K562 (cell line): Measurements from ENCODE around the gene MINK1. TPM values are rescaled to one million over a fixed set of nuclear protein-coding genes. Genes with fewer than 3 reads are reported as not detected.
A peak's percentile ranks its signal among the peaks of the same experiment; 100 is the strongest.

ENCODE experiments used
- CAMTA2 ChIP-seq: fragments of 250-450 bp; sonication (Bioruptor Pico); conservative IDR thresholded peaks from 2 replicates; pipeline ENCODE4 v1.5.1; 2022
- CBFA2T3 ChIP-seq: fragments of 450-650 bp; IDR thresholded peaks from 2 replicates; pipeline ENCODE4 v1.6.1; 2017
- DMBX1 ChIP-seq: fragments of 250-450 bp; sonication (Bioruptor Pico); IDR thresholded peaks from 2 replicates; pipeline ENCODE4 v1.8.0; 2022; ENCODE audit warnings: inconsistent platforms, mild to moderate bottlenecking, moderate library complexity, borderline replicate concordance
- EGR1 ChIP-seq: fragments of 450-650 bp; conservative IDR thresholded peaks from 2 replicates; pipeline ENCODE4 v1.6.1; 2017; ENCODE audit warnings: mild to moderate bottlenecking
- ETS2 ChIP-seq: IDR thresholded peaks from 2 replicates; pipeline ENCODE4 v1.6.1; 2016; ENCODE audit warnings: borderline replicate concordance, missing genetic modification characterization, mild to moderate bottlenecking, moderate library complexity, missing compliant biosample characterization; ENCODE audit not compliant: poor library complexity, severe bottlenecking
- HDAC1 ChIP-seq, 2 experiments: fragments of 450-650 bp; IDR thresholded peaks; 2 replicates each; pipeline ENCODE4 v1.6.1; 2016 to 2017; ENCODE audit warnings: inconsistent platforms in 1 of 2, mild to moderate bottlenecking in 1 of 2, moderate library complexity in 1 of 2
- KHSRP ChIP-seq: fragments of 450-650 bp; IDR thresholded peaks from 2 replicates; pipeline ENCODE4 v1.6.1; 2017
- MED1 ChIP-seq: sonication (generic); formaldehyde crosslinking; IDR thresholded peaks from 2 replicates; pipeline ENCODE4 v1.8.1; 2023; ENCODE audit warnings: missing genetic modification reagents, borderline replicate concordance
- MXI1 ChIP-seq: IDR thresholded peaks from 2 replicates; pipeline ENCODE4 v1.6.1; 2011; ENCODE audit warnings: low read depth, mild to moderate bottlenecking, improper control_type of control experiment, low read length
- NFIX ChIP-seq: fragments of 250-450 bp; sonication (Bioruptor Pico); IDR thresholded peaks from 2 replicates; pipeline ENCODE4 v1.4.0; 2020; ENCODE audit warnings: low read depth, mild to moderate bottlenecking, moderate library complexity
- PURB ChIP-seq: sonication (generic); formaldehyde crosslinking; IDR thresholded peaks from 2 replicates; pipeline ENCODE4 v1.9.0; 2021; ENCODE audit warnings: low read depth, mild to moderate bottlenecking, missing genetic modification reagents
- SAP30 ChIP-seq: fragments of 200-600 bp; sonication (generic); IDR thresholded peaks from 2 replicates; pipeline ENCODE4 v1.6.1; 2012; ENCODE audit warnings: borderline replicate concordance, low read depth, mild to moderate bottlenecking, moderate library complexity, low read length, control low read depth, inconsistent platforms; ENCODE audit not compliant: insufficient read depth, poor library complexity, severe bottlenecking
- SMAD1 ChIP-seq: fragments of 150-350 bp; IDR thresholded peaks from 2 replicates; pipeline ENCODE4 v1.6.1; 2014; ENCODE audit warnings: low read length, low read depth; ENCODE audit not compliant: partially characterized antibody
- ZNF75A ChIP-seq: fragments of 450-650 bp; formaldehyde crosslinking; IDR thresholded peaks from 2 replicates; pipeline ENCODE4 v1.4.0; 2020; ENCODE audit warnings: mild to moderate bottlenecking
- polyA plus RNA-seq, 8 experiments: library from polyadenylated mRNA; depleted of rRNA in 4 of 8; stranded (reverse) in 5 of 8; unstranded in 3 of 8; fragments of >200 nt; fragmentation: Nextera tagmentation in 2 of 8; fragmentation: Illumina TruSeq in 1 of 8; extraction: Ambion mirVana in 2 of 8; extraction: Trizol in 1 of 8; gene quantifications; 2 replicates each; pipeline versions ENCODE4 v1.2.1 to v1.2.3, GENCODE V29; 2011 to 2014; ENCODE audit warnings: inconsistent platforms in 1 of 8, missing spikeins in 1 of 8
- total RNA-seq, 7 experiments: library from RNA; depleted of rRNA in 6 of 7; stranded (reverse); fragments of >200 nt in 6 of 7; fragmentation: Illumina TruSeq in 2 of 7; extraction: Trizol in 2 of 7; gene quantifications; 2 replicates each; pipeline versions ENCODE4 v1.2.1 to v1.2.3, GENCODE V29; 2011 to 2021; ENCODE audit warnings: low replicate concordance in 1 of 7
- TF ChIP-seq, protein P1 (sequence below): fragments of 250-450 bp; sonication (Bioruptor Pico); IDR thresholded peaks from 2 replicates; pipeline ENCODE4 v1.8.0; 2022; ENCODE audit warnings: inconsistent platforms, mild to moderate bottlenecking, moderate library complexity, borderline replicate concordance
- TF ChIP-seq, protein P2 (sequence below): fragments of 450-650 bp; IDR thresholded peaks from 2 replicates; pipeline ENCODE4 v1.6.1; 2017; ENCODE audit warnings: antibody characterized with exemption, mild to moderate bottlenecking
- TF ChIP-seq, protein P3 (sequence below): fragments of 250-450 bp; sonication (Bioruptor Pico); IDR thresholded peaks from 2 replicates; pipeline ENCODE4 v1.8.0; 2021; ENCODE audit warnings: mild to moderate bottlenecking, moderate library complexity
- TF ChIP-seq, protein P4 (sequence below): IDR thresholded peaks from 3 replicates; pipeline ENCODE4 v1.6.1; 2011; ENCODE audit warnings: borderline replicate concordance, mild to moderate bottlenecking, moderate library complexity; ENCODE audit not compliant: insufficient read length; ENCODE audit errors: extremely low read depth

Gene MINK1
- total and polyA plus RNA-seq, 9 of the 15 experiments (the other 6 are each of a cell fraction or from before 2014, with no cell fraction given), result 0.11 to 54.2 (median 14.9) TPM

DNA sequence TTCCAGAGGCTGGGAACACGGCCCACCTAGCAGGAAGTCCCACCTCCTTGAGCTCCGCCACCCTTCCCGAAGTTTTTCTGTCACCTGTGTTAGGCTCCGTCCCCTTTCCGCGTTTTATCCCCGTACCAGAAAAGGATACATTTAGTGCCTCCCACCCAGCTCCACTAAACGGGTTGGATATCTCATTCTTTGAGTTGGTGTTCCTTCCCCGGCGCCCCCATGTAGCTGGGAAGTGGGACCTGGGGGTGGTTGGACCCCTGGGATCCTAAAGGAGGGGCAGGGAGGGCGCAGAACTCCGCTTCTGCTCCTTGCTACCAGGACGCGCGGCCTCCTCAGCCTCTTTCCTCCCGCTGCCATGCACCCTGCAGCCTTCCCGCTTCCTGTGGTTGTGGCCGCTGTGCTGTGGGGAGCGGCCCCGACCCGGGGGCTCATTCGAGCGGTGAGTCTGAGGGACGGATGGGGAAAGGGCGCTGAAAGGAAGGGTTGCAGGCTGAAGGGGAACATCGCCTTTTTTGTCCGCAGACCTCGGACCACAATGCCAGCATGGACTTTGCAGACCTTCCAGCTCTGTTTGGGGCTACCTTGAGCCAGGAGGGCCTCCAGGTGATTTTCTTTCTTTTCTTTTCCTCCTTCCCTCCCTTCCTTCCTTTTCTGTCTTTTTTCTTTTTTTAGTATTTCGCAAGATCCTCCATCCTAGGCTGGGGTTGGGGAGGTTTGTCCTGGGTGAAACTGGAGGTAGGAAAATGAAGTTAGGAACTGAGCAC lies 107.6 kb downstream of the MINK1 start (continued):
- no peak for TF ChIP-seq SAP30
- no peak for TF ChIP-seq NFIX (CRISPR knock-in tag)
- no peak for TF ChIP-seq ETS2 (tag)
- no peak for TF ChIP-seq MED1
- TF ChIP-seq EGR1, result 0 out of 2 replicates have a peak, but pooled peaks have one; percentile 7
- TF ChIP-seq, protein P1, sequence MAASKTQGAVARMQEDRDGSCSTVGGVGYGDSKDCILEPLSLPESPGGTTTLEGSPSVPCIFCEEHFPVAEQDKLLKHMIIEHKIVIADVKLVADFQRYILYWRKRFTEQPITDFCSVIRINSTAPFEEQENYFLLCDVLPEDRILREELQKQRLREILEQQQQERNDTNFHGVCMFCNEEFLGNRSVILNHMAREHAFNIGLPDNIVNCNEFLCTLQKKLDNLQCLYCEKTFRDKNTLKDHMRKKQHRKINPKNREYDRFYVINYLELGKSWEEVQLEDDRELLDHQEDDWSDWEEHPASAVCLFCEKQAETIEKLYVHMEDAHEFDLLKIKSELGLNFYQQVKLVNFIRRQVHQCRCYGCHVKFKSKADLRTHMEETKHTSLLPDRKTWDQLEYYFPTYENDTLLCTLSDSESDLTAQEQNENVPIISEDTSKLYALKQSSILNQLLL (CRISPR knock-in tag), result no peak
- no peak for TF ChIP-seq CAMTA2
- TF ChIP-seq ZNF75A (CRISPR knock-in tag), result no peak
- no peak for TF ChIP-seq KHSRP
- TF ChIP-seq PURB (CRISPR knock-in tag), result no peak
- TF ChIP-seq DMBX1 (CRISPR knock-in tag), result no peak
- TF ChIP-seq, protein P2, sequence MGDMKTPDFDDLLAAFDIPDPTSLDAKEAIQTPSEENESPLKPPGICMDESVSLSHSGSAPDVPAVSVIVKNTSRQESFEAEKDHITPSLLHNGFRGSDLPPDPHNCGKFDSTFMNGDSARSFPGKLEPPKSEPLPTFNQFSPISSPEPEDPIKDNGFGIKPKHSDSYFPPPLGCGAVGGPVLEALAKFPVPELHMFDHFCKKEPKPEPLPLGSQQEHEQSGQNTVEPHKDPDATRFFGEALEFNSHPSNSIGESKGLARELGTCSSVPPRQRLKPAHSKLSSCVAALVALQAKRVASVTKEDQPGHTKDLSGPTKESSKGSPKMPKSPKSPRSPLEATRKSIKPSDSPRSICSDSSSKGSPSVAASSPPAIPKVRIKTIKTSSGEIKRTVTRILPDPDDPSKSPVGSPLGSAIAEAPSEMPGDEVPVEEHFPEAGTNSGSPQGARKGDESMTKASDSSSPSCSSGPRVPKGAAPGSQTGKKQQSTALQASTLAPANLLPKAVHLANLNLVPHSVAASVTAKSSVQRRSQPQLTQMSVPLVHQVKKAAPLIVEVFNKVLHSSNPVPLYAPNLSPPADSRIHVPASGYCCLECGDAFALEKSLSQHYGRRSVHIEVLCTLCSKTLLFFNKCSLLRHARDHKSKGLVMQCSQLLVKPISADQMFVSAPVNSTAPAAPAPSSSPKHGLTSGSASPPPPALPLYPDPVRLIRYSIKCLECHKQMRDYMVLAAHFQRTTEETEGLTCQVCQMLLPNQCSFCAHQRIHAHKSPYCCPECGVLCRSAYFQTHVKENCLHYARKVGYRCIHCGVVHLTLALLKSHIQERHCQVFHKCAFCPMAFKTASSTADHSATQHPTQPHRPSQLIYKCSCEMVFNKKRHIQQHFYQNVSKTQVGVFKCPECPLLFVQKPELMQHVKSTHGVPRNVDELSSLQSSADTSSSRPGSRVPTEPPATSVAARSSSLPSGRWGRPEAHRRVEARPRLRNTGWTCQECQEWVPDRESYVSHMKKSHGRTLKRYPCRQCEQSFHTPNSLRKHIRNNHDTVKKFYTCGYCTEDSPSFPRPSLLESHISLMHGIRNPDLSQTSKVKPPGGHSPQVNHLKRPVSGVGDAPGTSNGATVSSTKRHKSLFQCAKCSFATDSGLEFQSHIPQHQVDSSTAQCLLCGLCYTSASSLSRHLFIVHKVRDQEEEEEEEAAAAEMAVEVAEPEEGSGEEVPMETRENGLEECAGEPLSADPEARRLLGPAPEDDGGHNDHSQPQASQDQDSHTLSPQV, result no peak
- TF ChIP-seq CBFA2T3, result no peak
- TF ChIP-seq HDAC1 (IDR thresholded peaks at IDR 0.05), result no peak
- TF ChIP-seq, protein P3, sequence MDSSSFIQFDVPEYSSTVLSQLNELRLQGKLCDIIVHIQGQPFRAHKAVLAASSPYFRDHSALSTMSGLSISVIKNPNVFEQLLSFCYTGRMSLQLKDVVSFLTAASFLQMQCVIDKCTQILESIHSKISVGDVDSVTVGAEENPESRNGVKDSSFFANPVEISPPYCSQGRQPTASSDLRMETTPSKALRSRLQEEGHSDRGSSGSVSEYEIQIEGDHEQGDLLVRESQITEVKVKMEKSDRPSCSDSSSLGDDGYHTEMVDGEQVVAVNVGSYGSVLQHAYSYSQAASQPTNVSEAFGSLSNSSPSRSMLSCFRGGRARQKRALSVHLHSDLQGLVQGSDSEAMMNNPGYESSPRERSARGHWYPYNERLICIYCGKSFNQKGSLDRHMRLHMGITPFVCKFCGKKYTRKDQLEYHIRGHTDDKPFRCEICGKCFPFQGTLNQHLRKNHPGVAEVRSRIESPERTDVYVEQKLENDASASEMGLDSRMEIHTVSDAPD (CRISPR knock-in tag), result no peak
- no peak for TF ChIP-seq MXI1
- TF ChIP-seq SMAD1, result no peak
- TF ChIP-seq, protein P4, sequence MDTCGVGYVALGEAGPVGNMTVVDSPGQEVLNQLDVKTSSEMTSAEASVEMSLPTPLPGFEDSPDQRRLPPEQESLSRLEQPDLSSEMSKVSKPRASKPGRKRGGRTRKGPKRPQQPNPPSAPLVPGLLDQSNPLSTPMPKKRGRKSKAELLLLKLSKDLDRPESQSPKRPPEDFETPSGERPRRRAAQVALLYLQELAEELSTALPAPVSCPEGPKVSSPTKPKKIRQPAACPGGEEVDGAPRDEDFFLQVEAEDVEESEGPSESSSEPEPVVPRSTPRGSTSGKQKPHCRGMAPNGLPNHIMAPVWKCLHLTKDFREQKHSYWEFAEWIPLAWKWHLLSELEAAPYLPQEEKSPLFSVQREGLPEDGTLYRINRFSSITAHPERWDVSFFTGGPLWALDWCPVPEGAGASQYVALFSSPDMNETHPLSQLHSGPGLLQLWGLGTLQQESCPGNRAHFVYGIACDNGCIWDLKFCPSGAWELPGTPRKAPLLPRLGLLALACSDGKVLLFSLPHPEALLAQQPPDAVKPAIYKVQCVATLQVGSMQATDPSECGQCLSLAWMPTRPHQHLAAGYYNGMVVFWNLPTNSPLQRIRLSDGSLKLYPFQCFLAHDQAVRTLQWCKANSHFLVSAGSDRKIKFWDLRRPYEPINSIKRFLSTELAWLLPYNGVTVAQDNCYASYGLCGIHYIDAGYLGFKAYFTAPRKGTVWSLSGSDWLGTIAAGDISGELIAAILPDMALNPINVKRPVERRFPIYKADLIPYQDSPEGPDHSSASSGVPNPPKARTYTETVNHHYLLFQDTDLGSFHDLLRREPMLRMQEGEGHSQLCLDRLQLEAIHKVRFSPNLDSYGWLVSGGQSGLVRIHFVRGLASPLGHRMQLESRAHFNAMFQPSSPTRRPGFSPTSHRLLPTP, result no peak
